Measurements from ENCODE around the gene EFHC1. TPM values are rescaled to one million over a fixed set of nuclear protein-coding genes. Genes with fewer than 3 reads are reported as not detected.

The EFHC1 gene
- total and polyA plus RNA-seq, 2 of the 13 experiments (the other 11 are each of a cell fraction or from before 2014, with no cell fraction given), result 23.4 to 29.5 TPM

GRCh38 chr6:52389626-52390360 lies 30.3 kb upstream of the EFHC1 start (continued):
- peak; percentile 89; the same call in 1 of the 2 replicates for TF ChIP-seq ZFP36L1 (CRISPR knock-in tag; IDR thresholded peaks at IDR 0.05)
- no peak for TF ChIP-seq ZBTB39 (CRISPR knock-in tag; IDR thresholded peaks at IDR 0.05)
- TF ChIP-seq ZNF431 (CRISPR knock-in tag; IDR thresholded peaks at IDR 0.05; ENCODE audit: borderline replicate concordance, low read depth), result 0 out of 2 replicates have a peak, but pooled peaks have one; percentile 13
- TF ChIP-seq PHF21A (CRISPR knock-in tag; IDR thresholded peaks at IDR 0.05), result peak; percentile 79
- TF ChIP-seq ZNF33B (CRISPR knock-in tag; IDR thresholded peaks at IDR 0.05), result no peak
- peak; percentile 71 for TF ChIP-seq KAT2B (IDR thresholded peaks at IDR 0.05; ENCODE audit: borderline replicate concordance, low read depth, low read length)
- TF ChIP-seq SRF (IDR thresholded peaks at IDR 0.05; ENCODE audit: low read depth, low read length), result peak; percentile 82
- 0 out of 2 replicates have a peak, but pooled peaks have one; percentile 11 for TF ChIP-seq MBD4 (IDR thresholded peaks at IDR 0.05; ENCODE audit: borderline replicate concordance, low read length)
- TF ChIP-seq SNAPC5 (CRISPR knock-in tag; IDR thresholded peaks at IDR 0.05; ENCODE audit: borderline replicate concordance), result peak; percentile 28; the same call in 1 of the 2 replicates
- no peak for TF ChIP-seq CEBPZ (IDR thresholded peaks at IDR 0.05; ENCODE audit: low read length)
- TF ChIP-seq ZNF781 (CRISPR knock-in tag; IDR thresholded peaks at IDR 0.05; ENCODE audit: borderline replicate concordance, not compliant biosample characterization), result no peak
- TF ChIP-seq, protein P1, sequence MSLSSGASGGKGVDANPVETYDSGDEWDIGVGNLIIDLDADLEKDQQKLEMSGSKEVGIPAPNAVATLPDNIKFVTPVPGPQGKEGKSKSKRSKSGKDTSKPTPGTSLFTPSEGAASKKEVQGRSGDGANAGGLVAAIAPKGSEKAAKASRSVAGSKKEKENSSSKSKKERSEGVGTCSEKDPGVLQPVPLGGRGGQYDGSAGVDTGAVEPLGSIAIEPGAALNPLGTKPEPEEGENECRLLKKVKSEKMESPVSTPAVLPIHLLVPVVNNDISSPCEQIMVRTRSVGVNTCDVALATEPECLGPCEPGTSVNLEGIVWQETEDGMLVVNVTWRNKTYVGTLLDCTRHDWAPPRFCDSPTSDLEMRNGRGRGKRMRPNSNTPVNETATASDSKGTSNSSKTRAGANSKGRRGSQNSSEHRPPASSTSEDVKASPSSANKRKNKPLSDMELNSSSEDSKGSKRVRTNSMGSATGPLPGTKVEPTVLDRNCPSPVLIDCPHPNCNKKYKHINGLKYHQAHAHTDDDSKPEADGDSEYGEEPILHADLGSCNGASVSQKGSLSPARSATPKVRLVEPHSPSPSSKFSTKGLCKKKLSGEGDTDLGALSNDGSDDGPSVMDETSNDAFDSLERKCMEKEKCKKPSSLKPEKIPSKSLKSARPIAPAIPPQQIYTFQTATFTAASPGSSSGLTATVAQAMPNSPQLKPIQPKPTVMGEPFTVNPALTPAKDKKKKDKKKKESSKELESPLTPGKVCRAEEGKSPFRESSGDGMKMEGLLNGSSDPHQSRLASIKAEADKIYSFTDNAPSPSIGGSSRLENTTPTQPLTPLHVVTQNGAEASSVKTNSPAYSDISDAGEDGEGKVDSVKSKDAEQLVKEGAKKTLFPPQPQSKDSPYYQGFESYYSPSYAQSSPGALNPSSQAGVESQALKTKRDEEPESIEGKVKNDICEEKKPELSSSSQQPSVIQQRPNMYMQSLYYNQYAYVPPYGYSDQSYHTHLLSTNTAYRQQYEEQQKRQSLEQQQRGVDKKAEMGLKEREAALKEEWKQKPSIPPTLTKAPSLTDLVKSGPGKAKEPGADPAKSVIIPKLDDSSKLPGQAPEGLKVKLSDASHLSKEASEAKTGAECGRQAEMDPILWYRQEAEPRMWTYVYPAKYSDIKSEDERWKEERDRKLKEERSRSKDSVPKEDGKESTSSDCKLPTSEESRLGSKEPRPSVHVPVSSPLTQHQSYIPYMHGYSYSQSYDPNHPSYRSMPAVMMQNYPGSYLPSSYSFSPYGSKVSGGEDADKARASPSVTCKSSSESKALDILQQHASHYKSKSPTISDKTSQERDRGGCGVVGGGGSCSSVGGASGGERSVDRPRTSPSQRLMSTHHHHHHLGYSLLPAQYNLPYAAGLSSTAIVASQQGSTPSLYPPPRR (CRISPR knock-in tag; IDR thresholded peaks at IDR 0.05; ENCODE audit: borderline replicate concordance), result peak; percentile 50; the same call in 1 of the 2 replicates
- TF ChIP-seq, protein P2, sequence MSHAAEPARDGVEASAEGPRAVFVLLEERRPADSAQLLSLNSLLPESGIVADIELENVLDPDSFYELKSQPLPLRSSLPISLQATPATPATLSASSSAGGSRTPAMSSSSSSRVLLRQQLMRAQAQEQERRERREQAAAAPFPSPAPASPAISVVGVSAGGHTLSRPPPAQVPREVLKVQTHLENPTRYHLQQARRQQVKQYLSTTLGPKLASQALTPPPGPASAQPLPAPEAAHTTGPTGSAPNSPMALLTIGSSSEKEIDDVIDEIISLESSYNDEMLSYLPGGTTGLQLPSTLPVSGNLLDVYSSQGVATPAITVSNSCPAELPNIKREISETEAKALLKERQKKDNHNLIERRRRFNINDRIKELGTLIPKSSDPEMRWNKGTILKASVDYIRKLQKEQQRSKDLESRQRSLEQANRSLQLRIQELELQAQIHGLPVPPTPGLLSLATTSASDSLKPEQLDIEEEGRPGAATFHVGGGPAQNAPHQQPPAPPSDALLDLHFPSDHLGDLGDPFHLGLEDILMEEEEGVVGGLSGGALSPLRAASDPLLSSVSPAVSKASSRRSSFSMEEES (CRISPR knock-in tag; IDR thresholded peaks at IDR 0.05), result peak; percentile 42; the same call in 1 of the 2 replicates
- peak; percentile 65 for TF ChIP-seq TEAD3 (CRISPR knock-in tag; optimal IDR thresholded peaks at IDR 0.05; ENCODE audit: borderline replicate concordance)
- TF ChIP-seq ZNF556 (CRISPR knock-in tag; IDR thresholded peaks at IDR 0.05; ENCODE audit: borderline replicate concordance), result 0 out of 2 replicates have a peak, but pooled peaks have one; percentile 25
